Right lobe of liver (tissue), 4 donors: Measurements from ENCODE around the gene RUFY2.

Source experiments
- CTCF ChIP-seq, 4 donors: fragments of 200-600 bp in 3 of 4; fragments of 450-650 bp in 1 of 4; IDR thresholded peaks; one replicate each; pipeline versions ENCODE4 v1.5.1 to v1.8.0; 2016 to 2022; ENCODE audit warnings: antibody characterized with exemption in 4 of 4, mild to moderate bottlenecking in 2 of 4
- POLR2A ChIP-seq: fragments of 450-650 bp; IDR thresholded peaks from one replicate; pipeline ENCODE4 v1.6.1; 2017; ENCODE audit warnings: antibody characterized with exemption, mild to moderate bottlenecking
- donor health status: DM: no; HTN: no; CAD: no.
- donor health status: DM: no; HTN: no; CAD: no.
- donor health status: DM: no; HTN: yes; CAD: no.

GRCh38 chr10:68333440-68334431, 73.3 kb downstream of the RUFY2 start:
- TF ChIP-seq CTCF (IDR thresholded peaks at IDR 0.05), result no peak
- TF ChIP-seq POLR2A, result no peak
